Thyroid gland (tissue), 4 donors: ENCODE results near the gene TEX2. TPM values are rescaled to one million over a fixed set of nuclear protein-coding genes. Genes with fewer than 3 reads are reported as not detected.
A peak's percentile ranks its signal among the peaks of the same experiment; 100 is the strongest.

Experiments
- DNase-seq, 2 donors: peaks; one replicate each; pipeline ENCODE4 v3.0.0-alpha.2; 2019
- H3K27ac ChIP-seq, 3 donors: fragments of 200-600 bp; sonication (generic); 1 replicate in 2 of 3; 2 replicates in 1 of 3; pipeline ENCODE4 v1.5.1; 2016 to 2019; ENCODE audit warnings: mild to moderate bottlenecking in 1 of 3, moderate library complexity in 1 of 3
- H3K27me3 ChIP-seq: fragments of 200-600 bp; sonication (generic); one replicate; pipeline ENCODE4 v1.5.1; 2019
- H3K36me3 ChIP-seq, 2 donors: fragments of 200-600 bp; sonication (generic); one replicate each; pipeline ENCODE4 v1.5.1; 2016 to 2019
- H3K4me1 ChIP-seq, 2 donors: fragments of 200-600 bp; sonication (generic); one replicate each; pipeline ENCODE4 v1.5.1; 2017 to 2019
- H3K4me3 ChIP-seq, 3 donors: fragments of 200-600 bp; sonication (generic); replicated peaks in 1 of 3; 1 replicate in 2 of 3; 2 replicates in 1 of 3; pipeline ENCODE4 v1.5.1; 2016; ENCODE audit warnings: mild to moderate bottlenecking in 1 of 3
- H3K9me3 ChIP-seq: fragments of 200-600 bp; sonication (generic); one replicate; pipeline ENCODE4 v1.5.1; 2017
- POLR2A ChIP-seq, 2 donors: fragments of 450-650 bp; IDR thresholded peaks; one replicate each; pipeline ENCODE4 v1.6.1; 2017; ENCODE audit warnings: antibody characterized with exemption in 2 of 2, mild to moderate bottlenecking in 2 of 2, moderate library complexity in 1 of 2
- WGBS, 2 donors: methylation state at CpG; one replicate each; pipeline ENCODE4 v1.1.5; 2017; 5-methylcytosine and 5-hydroxymethylcytosine counted together
- intact Hi-C: fragments of 100-400 bp; cut with DNase I; formaldehyde crosslinking; loops from one replicate; pipeline ENCODE4 v1.15.1; 2023
- total RNA-seq, 4 donors: library from RNA; depleted of rRNA; stranded (reverse); fragments of >200 nt; gene quantifications; one replicate each; pipeline ENCODE4 v1.2.3, GENCODE V29; 2016
- TF ChIP-seq, protein P1 (sequence below), 6 experiments: fragments of 200-600 bp in 3 of 6; fragments of 450-650 bp in 3 of 6; sonication (generic) in 3 of 6; IDR thresholded peaks; one replicate each; pipeline ENCODE4 v1.5.1; 2016 to 2019; ENCODE audit warnings: antibody characterized with exemption in 6 of 6, mild to moderate bottlenecking in 2 of 6, inconsistent platforms in 1 of 6, moderate library complexity in 1 of 6

TEX2 gene
- total RNA-seq, 4 donors from 2014 or later = 63.9 to 101 (median 71.7) TPM

GRCh38 chr17:64254755-64255154, 8.3 kb downstream of the TEX2 start:
- WGBS, 2 donors = 74 to 95% methylated on average over 2 of the region's 2 CpGs
- Histone ChIP-seq H3K36me3 (no peaks in the 10 kb centered on the region), H3K4me1 (peaks cover 39 to 49% of the 10 kb centered on the region in 2 donors), H3K27me3 (no peaks in the 10 kb centered on the region), H3K27ac (no peak overlapping the region), H3K4me3 (no peak overlapping the region), H3K9me3 (no peaks in the 10 kb centered on the region)
- peak in 1 of 2 donors; percentile 29 for DNase-seq
- intact Hi-C loops = no loop called here
- TF ChIP-seq POLR2A (IDR thresholded peaks at IDR 0.05) = no peak
- TF ChIP-seq, protein P1, sequence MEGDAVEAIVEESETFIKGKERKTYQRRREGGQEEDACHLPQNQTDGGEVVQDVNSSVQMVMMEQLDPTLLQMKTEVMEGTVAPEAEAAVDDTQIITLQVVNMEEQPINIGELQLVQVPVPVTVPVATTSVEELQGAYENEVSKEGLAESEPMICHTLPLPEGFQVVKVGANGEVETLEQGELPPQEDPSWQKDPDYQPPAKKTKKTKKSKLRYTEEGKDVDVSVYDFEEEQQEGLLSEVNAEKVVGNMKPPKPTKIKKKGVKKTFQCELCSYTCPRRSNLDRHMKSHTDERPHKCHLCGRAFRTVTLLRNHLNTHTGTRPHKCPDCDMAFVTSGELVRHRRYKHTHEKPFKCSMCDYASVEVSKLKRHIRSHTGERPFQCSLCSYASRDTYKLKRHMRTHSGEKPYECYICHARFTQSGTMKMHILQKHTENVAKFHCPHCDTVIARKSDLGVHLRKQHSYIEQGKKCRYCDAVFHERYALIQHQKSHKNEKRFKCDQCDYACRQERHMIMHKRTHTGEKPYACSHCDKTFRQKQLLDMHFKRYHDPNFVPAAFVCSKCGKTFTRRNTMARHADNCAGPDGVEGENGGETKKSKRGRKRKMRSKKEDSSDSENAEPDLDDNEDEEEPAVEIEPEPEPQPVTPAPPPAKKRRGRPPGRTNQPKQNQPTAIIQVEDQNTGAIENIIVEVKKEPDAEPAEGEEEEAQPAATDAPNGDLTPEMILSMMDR (IDR thresholded peaks at IDR 0.05) = no peak

DNA sequence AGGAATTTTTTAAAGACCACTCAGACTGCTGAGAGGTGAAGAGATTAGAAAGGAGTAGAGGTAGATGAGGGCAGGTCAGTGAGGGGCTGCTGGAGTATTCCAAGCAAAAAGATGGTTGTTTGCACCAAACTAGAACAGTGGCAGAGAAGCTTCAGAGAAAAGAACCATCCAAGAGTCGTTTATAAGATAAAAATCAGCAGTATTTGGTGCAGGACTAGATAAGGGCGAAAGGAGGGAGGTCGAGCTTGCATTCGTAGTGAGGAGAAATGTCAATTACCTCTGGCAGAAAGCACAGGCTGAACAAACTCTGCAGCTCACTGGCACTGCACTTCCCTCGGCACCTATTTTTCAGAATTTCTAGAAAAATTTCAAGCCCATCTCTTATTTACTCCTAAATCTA, 9.6 kb downstream of the TEX2 start:
- Histone ChIP-seq H3K4me1 (peaks cover 51 to 58% of the 10 kb centered on the region in 2 donors), H3K36me3 (no peaks in the 10 kb centered on the region), H3K4me3 (no peak overlapping the region), H3K27me3 (no peaks in the 10 kb centered on the region), H3K9me3 (no peaks in the 10 kb centered on the region), H3K27ac (peak overlapping the region in 2 of 3 donors; percentile 52 to 61)
- DNase-seq = no peak
- WGBS, 2 donors = 46 to 56% methylated on average over 5 of the region's 5 CpGs
- intact Hi-C loops = no loop called here
- no peak for TF ChIP-seq POLR2A (IDR thresholded peaks at IDR 0.05)
- TF ChIP-seq, protein P1 (IDR thresholded peaks at IDR 0.05) = no peak

- H3K4me3 ChIP-seq = no peak overlapping the region
- WGBS, 2 donors = 96 to 100% methylated on average over 1 of the region's 1 CpG
- no peak for TF ChIP-seq POLR2A (IDR thresholded peaks at IDR 0.05)
- TF ChIP-seq, protein P1 (IDR thresholded peaks at IDR 0.05) = no peak
- H3K4me1 ChIP-seq = peaks cover 55 to 63% of the 10 kb centered on the region in 2 donors
- peak overlapping the region in 2 of 3 donors; percentile 6 to 52 for H3K27ac ChIP-seq
- no peaks in the 10 kb centered on the region for H3K27me3 ChIP-seq
- no peaks in the 10 kb centered on the region for H3K9me3 ChIP-seq
- DNase-seq = no peak
- intact Hi-C loops = no loop called here
- no peaks in the 10 kb centered on the region for H3K36me3 ChIP-seq
These were observed 10.2 kb downstream of the TEX2 start for GRCh38 chr17:64252831-64253230.

- Histone ChIP-seq H3K27me3 (no peaks in the 10 kb centered on the region), H3K9me3 (no peaks in the 10 kb centered on the region), H3K4me1 (peaks cover 60 to 61% of the 10 kb centered on the region in 2 donors), H3K36me3 (no peaks in the 10 kb centered on the region), H3K4me3 (no peak overlapping the region), H3K27ac (peak overlapping the region; percentile 77 to 89 (median 89))
- TF ChIP-seq, protein P1 (IDR thresholded peaks at IDR 0.05) = no peak
- peak in 1 of 2 donors; percentile 42 for TF ChIP-seq POLR2A (IDR thresholded peaks at IDR 0.05)
- WGBS, 2 donors = 28 to 31% methylated on average over 4 of the region's 4 CpGs
- intact Hi-C loops = no loop called here
- peak; percentile 66 to 69 for DNase-seq
These were observed 12.7 kb downstream of the TEX2 start for GRCh38 chr17:64250233-64250835.

DNA sequence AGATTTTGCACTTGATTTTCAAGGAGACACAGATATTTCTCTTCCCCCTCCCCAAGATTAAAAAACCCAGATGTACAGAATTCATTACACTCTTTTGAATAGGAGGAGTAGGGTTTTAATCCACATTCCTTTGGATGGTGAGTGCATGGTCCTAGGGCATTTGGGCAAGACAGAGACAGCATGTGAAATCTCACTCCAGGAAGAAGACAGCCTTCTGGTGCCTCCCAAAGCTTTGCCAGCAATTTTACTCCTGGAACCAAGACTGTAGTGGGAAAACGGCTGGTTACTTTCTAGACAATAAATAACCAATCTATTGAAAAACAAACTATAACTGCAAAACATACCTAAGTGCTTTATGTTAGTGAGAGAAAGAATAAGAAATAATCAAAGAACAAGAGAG, 15.2 kb downstream of the TEX2 start:
- WGBS, 2 donors = 89 to 92% methylated on average over 1 of the region's 1 CpG
- no peak for DNase-seq
- peaks cover 45 to 46% of the 10 kb centered on the region in 2 donors for H3K4me1 ChIP-seq
- TF ChIP-seq, protein P1 (IDR thresholded peaks at IDR 0.05) = no peak
- no peak for TF ChIP-seq POLR2A (IDR thresholded peaks at IDR 0.05)
- H3K36me3 ChIP-seq = no peaks in the 10 kb centered on the region
- intact Hi-C loops = no loop called here
- H3K9me3 ChIP-seq = no peaks in the 10 kb centered on the region
- H3K27me3 ChIP-seq = no peaks in the 10 kb centered on the region
- H3K4me3 ChIP-seq = no peak overlapping the region
- peak overlapping the region in 1 of 3 donors; percentile 89 for H3K27ac ChIP-seq
